PC-9 (cell line): Measurements from ENCODE around the gene CALHM2. TPM values are rescaled to one million over a fixed set of nuclear protein-coding genes. Genes with fewer than 3 reads are reported as not detected.

Source experiments
- BruUV-seq: library from RNA; stranded (reverse); fragments of 400-500 nt; replicated peaks from 2 replicates; lab custom pipeline; 2021; lab: Mats Ljungman, UMichigan
- CTCF ChIA-PET: fragments of 300-600 bp; sonication (Branson Sonifier 250); formaldehyde crosslinking; loops from one replicate; lab custom pipeline; 2022; ENCODE audit warnings: antibody characterized with exemption; lab: Charles Lee
- POLR2A ChIA-PET: fragments of 300-600 bp; sonication (Branson Sonifier 250); formaldehyde crosslinking; loops from one replicate; lab custom pipeline; 2022; ENCODE audit warnings: antibody characterized with exemption; ENCODE audit not compliant: unreplicated experiment; lab: Charles Lee
- DNase-seq, 2 experiments: peaks; one replicate each; pipeline versions ENCODE4 v3.0.0 to v3.0.0-alpha.2; 2015 to 2022; ENCODE audit warnings: mixed read lengths in 1 of 2
- H2AFZ ChIP-seq: fragments of 200-600 bp; sonication (generic); 2 replicates; pipeline ENCODE4 v1.8.1; 2017; ENCODE audit warnings: antibody characterized with exemption
- H3F3A ChIP-seq: fragments of 200-600 bp; sonication (generic); 2 replicates; pipeline ENCODE4 v1.8.1; 2017; ENCODE audit warnings: antibody characterized with exemption, mild to moderate bottlenecking, low read depth; ENCODE audit not compliant: insufficient read depth
- H3K27ac ChIP-seq: fragments of 200-600 bp; sonication (generic); 2 replicates; pipeline ENCODE4 v1.6.1; 2016; ENCODE audit warnings: mixed run types
- H3K27me3 ChIP-seq: fragments of 200-600 bp; sonication (generic); 2 replicates; pipeline ENCODE4 v1.6.1; 2016; ENCODE audit warnings: low read depth, mixed run types; ENCODE audit not compliant: insufficient read depth
- H3K36me3 ChIP-seq: fragments of 200-600 bp; sonication (generic); 2 replicates; pipeline ENCODE4 v1.6.1; 2016; ENCODE audit warnings: low read depth, mixed run types
- H3K4me1 ChIP-seq: fragments of 200-600 bp; sonication (generic); replicated peaks from 2 replicates; pipeline ENCODE4 v1.6.1; 2016; ENCODE audit warnings: mixed run types; ENCODE audit not compliant: insufficient read depth
- H3K4me2 ChIP-seq: fragments of 200-600 bp; sonication (generic); 2 replicates; pipeline ENCODE4 v1.6.1; 2017; ENCODE audit warnings: mixed run types
- H3K4me3 ChIP-seq: fragments of 200-600 bp; sonication (generic); 2 replicates; pipeline ENCODE4 v1.6.1; 2016; ENCODE audit warnings: mixed run types
- H3K79me2 ChIP-seq: fragments of 200-600 bp; sonication (generic); 2 replicates; pipeline ENCODE4 v1.6.1; 2017; ENCODE audit warnings: low read depth, mixed run types
- H3K9me2 ChIP-seq: fragments of 200-600 bp; sonication (generic); 2 replicates; pipeline ENCODE4 v1.8.1; 2017; ENCODE audit warnings: mild to moderate bottlenecking; ENCODE audit not compliant: insufficient read depth
- H3K9me3 ChIP-seq: fragments of 200-600 bp; sonication (generic); 2 replicates; pipeline ENCODE4 v1.8.1; 2016; ENCODE audit warnings: low read depth; ENCODE audit not compliant: insufficient read depth
- H4K20me1 ChIP-seq: fragments of 200-600 bp; sonication (generic); 2 replicates; pipeline ENCODE4 v1.8.1; 2017; ENCODE audit not compliant: insufficient read depth
- CTCF ChIP-seq: fragments of 200-600 bp; sonication (generic); conservative IDR thresholded peaks from 2 replicates; pipeline ENCODE4 v1.6.1; 2017; ENCODE audit warnings: mixed run types, antibody characterized with exemption, mild to moderate bottlenecking, moderate library complexity
- EZH2 ChIP-seq: fragments of 200-600 bp; sonication (generic); IDR thresholded peaks from 2 replicates; pipeline ENCODE4 v1.8.0; 2017; ENCODE audit warnings: antibody characterized with exemption, low read depth
- intact Hi-C: fragments of 100-400 bp; cut with micrococcal nuclease; formaldehyde crosslinking; loops from one replicate; pipeline ENCODE4 v1.10.0; 2022; ENCODE audit not compliant: unreplicated experiment
- total RNA-seq: library from RNA; stranded (reverse); gene quantifications from 2 replicates; pipeline ENCODE4 v1.2.3, GENCODE V29; 2021

CALHM2 gene
- total RNA-seq, 1 experiment from 2014 or later: 54.1 TPM

- Histone ChIP-seq H3K27ac (no peak overlapping the region), H3K4me2 (peak overlapping the region; percentile 34), H3K4me1 (peaks cover 46% of the 10 kb centered on the region), H2AFZ (no peak overlapping the region), H3K79me2 (peaks cover 4% of the 10 kb centered on the region; the same call in 1 of the 2 replicates), H3K36me3 (no peaks in the 10 kb centered on the region), H3K9me3 (no peaks in the 10 kb centered on the region), H3K4me3 (no peak overlapping the region), H3F3A (peaks cover 9% of the 10 kb centered on the region; the same call in 1 of the 2 replicates), H3K27me3 (no peaks in the 10 kb centered on the region), H3K9me2 (no peaks in the 10 kb centered on the region), H4K20me1 (no peaks in the 10 kb centered on the region)
- intact Hi-C loops: loop anchor here (5.0 to 10.0 kb wide), 2 partner anchors 204 to 563 kb away; partner anchors contain the start of gene CNNM2
- ChIA-PET POLR2A (interaction anchor here (0.6 kb wide), 2 partner anchors 9 to 28 kb away, joined by 3 to 6 read pairs; partner anchors contain the start of gene CALHM2), CTCF (no interaction called here)
- DNase-seq: peak in 1 of 2 experiments; percentile 34
- no peak for TF ChIP-seq EZH2
- TF ChIP-seq CTCF: no peak
- BruUV-seq: no TSS peak
These were observed 28.4 kb upstream of the CALHM2 start for GRCh38 chr10:103480521-103480920.

GRCh38 chr10:103479135-103479534 lies 27.0 kb upstream of the CALHM2 start, which contains the start of gene CALHM3:
Gene CALHM3 (minus strand): TSS chr10:103479240. CDS start chr10:103479032, 208 bp downstream.
- Histone ChIP-seq H3F3A (peaks cover 9% of the 10 kb centered on the region; the same call in 1 of the 2 replicates), H3K27ac (peak within 1 kb of the TSS; percentile 46), H3K27me3 (no peaks in the 10 kb centered on the region), H3K9me2 (no peaks in the 10 kb centered on the region), H3K4me2 (peak within 1 kb of the TSS; percentile 45), H3K4me3 (no peak within 1 kb of the TSS), H3K9me3 (no peaks in the 10 kb centered on the region), H3K36me3 (no peaks in the 10 kb centered on the region), H4K20me1 (no peaks in the 10 kb centered on the region), H3K4me1 (peaks cover 46% of the 10 kb centered on the region), H2AFZ (no peak within 1 kb of the TSS), H3K79me2 (peaks cover 4% of the 10 kb centered on the region; the same call in 1 of the 2 replicates)
- CTCF ChIA-PET: no interaction called here
- POLR2A ChIA-PET: no interaction called here
- intact Hi-C loops: loop anchor here (2.0 to 5.0 kb wide), 2 partner anchors 28 to 37 kb away; no protein-coding TSS in a partner anchor
- TF ChIP-seq EZH2 (no peak), CTCF (no peak)
- BruUV-seq: no TSS peak
- DNase-seq: peak; percentile 80

- Histone ChIP-seq H2AFZ (no peak overlapping the region), H3K4me2 (peak overlapping the region; percentile 45; the same call in 1 of the 2 replicates), H3K4me3 (no peak overlapping the region), H3K4me1 (peaks cover 46% of the 10 kb centered on the region), H3K79me2 (peaks cover 4% of the 10 kb centered on the region; the same call in 1 of the 2 replicates), H3K27ac (peak overlapping the region; percentile 46), H3K36me3 (no peaks in the 10 kb centered on the region), H4K20me1 (no peaks in the 10 kb centered on the region), H3K9me3 (no peaks in the 10 kb centered on the region), H3F3A (peaks cover 9% of the 10 kb centered on the region; the same call in 1 of the 2 replicates), H3K27me3 (no peaks in the 10 kb centered on the region), H3K9me2 (no peaks in the 10 kb centered on the region)
- intact Hi-C loops: loop anchor here (2.0 to 5.0 kb wide), 2 partner anchors 28 to 36 kb away; no protein-coding TSS in a partner anchor
- ChIA-PET POLR2A (no interaction called here), CTCF (no interaction called here)
- no TSS peak for BruUV-seq
- TF ChIP-seq EZH2 (no peak), CTCF (no peak)
- no peak for DNase-seq
These were observed 26.5 kb upstream of the CALHM2 start for GRCh38 chr10:103478671-103479070.
